Colon (tissue), 2 donors: ENCODE measurements around the gene FXYD5.

Source experiments
- FAIRE-seq: peaks from 2 replicates; lab custom pipeline; 2012; peaks lifted over from hg19 to GRCh38; lab: Jason Lieb, UNC
- donor health status: control.
- donor health status: control.

The FXYD5 gene

DNA sequence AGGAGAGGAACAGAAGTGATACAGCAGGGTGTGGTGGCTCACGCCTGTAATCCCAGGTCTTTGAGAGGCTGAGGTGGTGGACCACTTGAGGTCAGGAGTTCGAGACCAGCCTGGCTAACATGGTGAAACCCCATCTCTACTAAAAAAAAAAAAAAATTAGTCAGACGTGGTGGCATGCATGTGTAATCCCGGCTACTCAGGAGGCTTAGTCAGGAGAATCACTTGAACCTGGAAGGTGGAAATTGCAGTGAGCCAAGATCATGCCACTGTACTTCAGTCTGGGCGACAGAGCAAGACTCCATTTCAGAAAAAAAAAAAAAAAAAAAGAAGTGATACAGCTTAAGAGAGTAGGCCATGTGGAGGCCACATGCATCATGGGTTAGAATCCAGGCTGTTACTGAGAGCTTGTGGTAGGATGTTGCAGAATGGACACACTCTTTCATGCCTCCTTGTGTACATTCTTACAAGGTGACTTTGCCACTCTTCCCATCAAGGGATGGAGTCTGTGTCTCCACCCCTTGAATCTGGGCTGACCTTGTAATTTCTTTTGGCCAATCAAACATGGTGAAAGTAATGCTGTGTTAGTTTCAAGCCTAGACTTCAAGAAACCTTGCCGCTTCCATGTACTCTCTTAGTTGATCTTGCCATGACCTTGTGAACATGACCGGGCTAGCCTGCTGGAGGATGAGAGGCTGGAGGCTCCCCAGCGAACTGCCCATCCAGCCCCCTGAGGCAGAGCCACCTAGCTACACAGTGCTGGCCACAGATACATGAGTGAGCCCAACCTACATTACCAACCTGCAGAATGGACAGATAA lies 61.7 kb downstream of the FXYD5 start:
- FAIRE-seq, result no peak

DNA sequence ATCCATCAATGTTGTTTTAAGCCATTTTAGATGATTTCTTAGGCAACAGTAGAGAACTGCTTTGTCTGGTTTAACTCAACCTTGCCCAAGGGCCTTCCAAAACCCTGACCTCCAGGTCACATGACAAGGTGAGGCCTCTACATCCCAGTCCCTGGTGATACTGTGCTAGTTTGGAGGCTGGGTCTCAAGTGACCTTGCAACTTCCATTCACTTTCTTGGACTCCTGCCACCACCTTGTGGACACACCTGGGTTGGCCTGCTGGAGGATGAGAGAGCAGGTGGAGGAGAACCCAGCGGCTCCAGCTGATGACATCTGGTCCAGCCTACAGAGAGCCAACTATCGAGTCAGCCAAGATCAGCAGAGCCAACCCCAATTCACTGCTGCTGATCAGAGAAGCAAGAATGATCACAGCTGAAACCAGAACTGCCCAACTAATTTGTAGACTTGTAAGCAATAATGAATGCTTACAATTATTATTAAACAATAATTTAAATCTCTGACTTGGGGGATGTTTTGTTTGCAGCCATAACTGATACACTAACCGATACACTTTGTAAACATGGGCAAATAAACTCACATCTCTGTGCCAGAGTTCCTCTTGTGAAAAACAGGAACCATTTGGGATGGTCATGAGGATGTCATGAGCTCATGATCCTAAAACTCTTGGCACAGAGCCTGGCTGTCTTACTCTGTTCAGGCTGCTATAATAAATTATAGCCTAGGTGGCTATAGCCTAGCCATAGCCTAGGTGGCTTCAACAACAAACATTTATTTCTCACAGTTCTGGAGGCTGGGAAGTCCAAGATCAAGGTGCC lies 62.5 kb downstream of the FXYD5 start:
- FAIRE-seq, result no peak

DNA sequence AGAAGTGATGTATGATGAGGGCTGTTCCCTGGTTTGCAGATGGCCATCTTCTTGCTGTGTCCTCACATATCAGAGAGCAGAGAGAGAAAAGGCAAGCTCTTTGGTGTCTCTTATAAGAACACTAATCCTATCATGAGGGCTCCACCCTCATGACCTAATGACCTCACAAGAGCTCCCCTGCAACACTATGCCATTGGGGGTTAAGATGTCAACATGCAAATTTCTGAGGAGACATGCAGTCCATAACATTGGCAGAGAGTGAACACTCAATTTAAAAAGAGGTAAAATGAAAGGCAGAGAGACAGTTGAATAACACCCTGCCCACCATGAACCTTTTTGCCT lies 63.1 kb downstream of the FXYD5 start:
- no peak for FAIRE-seq

DNA sequence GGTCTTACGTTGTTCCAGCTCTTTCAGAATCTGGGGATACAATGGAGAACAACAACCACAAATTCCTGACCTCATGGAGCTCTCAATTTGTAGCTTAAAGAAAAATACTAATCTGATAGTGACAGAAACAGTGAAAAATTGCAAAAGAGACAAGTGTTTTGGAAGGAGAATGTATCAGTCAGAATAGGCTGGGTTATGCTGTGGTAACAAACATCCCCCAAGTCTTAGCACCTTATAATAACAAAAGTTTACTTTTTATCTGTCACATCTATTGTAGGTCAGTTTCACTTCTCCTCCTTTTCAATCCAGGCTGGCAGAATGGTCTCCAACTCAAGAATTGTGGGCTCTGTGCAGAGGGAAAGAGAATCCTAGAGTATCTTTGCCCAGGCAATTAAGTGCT lies 64.5 kb downstream of the FXYD5 start:
- no peak for FAIRE-seq
